ENCODE results near the gene TNRC18. TPM values are rescaled to one million over a fixed set of nuclear protein-coding genes. Genes with fewer than 3 reads are reported as not detected.

Gene TNRC18
- total RNA-seq, 4 donors from 2014 or later = 87.6 to 218 (median 124) TPM

DNA sequence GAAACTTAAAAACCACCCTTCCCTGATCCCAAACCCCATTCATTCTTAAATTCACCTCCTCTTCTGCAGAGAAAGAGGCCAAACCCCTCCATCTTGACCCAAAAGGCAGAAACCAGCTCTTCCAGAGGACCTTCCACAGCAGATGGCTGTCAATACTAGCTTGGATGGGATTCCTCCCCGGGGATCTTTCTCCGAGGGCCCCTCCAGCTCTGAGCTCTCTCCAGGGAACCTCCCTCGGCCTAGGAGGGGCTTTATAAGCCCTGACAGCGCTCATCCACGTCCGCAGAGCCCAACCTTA, 5.4 kb downstream of the TNRC18 start:
- Histone ChIP-seq H3K36me3 (peaks cover 0 to 12% of the 10 kb centered on the region in 2 donors), H3K27ac (peak overlapping the region; percentile 93 to 100 (median 100)), H3K4me3 (peak overlapping the region in 1 of 2 donors; percentile 98), H3K27me3 (no peaks in the 10 kb centered on the region), H3K4me1 (peaks cover 0 to 61% (median 13%) of the 10 kb centered on the region in 3 donors), H3K9me3 (no peaks in the 10 kb centered on the region)
- TF ChIP-seq POLR2AphosphoS5 (IDR thresholded peaks at IDR 0.05) (no peak), EP300 (IDR thresholded peaks at IDR 0.05) (no peak), POLR2A (IDR thresholded peaks at IDR 0.05) (no peak)
- TF ChIP-seq, protein P1, sequence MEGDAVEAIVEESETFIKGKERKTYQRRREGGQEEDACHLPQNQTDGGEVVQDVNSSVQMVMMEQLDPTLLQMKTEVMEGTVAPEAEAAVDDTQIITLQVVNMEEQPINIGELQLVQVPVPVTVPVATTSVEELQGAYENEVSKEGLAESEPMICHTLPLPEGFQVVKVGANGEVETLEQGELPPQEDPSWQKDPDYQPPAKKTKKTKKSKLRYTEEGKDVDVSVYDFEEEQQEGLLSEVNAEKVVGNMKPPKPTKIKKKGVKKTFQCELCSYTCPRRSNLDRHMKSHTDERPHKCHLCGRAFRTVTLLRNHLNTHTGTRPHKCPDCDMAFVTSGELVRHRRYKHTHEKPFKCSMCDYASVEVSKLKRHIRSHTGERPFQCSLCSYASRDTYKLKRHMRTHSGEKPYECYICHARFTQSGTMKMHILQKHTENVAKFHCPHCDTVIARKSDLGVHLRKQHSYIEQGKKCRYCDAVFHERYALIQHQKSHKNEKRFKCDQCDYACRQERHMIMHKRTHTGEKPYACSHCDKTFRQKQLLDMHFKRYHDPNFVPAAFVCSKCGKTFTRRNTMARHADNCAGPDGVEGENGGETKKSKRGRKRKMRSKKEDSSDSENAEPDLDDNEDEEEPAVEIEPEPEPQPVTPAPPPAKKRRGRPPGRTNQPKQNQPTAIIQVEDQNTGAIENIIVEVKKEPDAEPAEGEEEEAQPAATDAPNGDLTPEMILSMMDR (IDR thresholded peaks at IDR 0.05) = no peak
- WGBS, 2 donors (ENCODE audit: low coverage in 1 of 2) = 8% methylated on average over 6 of the region's 6 CpGs; no CpG with 5 or more reads in 1 of the 2 donors
- no peak for ATAC-seq

DNA sequence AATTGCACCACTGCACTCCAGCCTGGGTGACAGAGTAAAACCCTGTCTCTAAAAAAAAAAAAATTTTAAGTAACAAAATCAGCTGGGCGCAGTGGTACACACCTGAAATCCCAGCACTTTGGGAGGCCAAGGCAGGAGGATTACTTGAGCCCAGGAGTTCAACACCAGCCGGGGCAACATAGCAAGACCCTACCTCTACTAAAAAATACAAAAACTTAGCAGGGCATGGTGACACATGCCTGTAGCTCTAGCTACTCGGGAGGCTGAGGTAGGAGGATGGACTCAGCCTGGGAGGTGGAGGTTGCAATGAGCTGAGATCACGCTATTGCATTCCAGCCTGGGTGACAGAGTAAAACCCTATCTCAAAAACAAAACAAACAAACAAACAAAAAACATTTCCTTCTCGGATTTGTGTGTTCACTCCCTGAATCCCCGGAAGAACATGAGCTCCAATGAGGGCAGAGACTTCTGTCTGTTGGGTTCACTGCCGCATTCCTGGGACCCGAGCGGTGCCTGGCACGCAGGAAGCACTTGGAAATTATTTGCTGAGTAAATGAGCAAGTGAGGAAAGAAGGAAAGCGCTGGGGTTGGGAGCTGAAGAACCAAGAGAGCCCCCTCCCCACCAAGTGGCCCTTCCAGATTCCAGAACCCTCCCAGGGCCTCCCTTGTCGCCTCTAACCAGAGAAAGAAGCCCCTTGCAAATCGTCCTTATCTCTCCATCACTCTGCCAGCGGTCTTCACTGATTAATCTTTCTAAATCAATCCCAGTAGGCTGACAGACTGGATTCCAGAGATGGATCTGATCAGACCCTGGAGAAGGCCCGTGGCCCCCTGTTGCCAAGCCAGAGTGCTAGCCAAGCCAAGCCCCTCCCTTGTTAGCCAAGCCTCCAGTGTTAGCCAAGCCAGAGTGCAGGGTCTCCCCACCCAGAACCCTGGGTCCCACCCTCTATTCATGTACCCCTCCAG, 6.2 kb downstream of the TNRC18 start:
- H3K36me3 ChIP-seq = peaks cover 0 to 12% of the 10 kb centered on the region in 2 donors
- peaks cover 0 to 70% (median 13%) of the 10 kb centered on the region in 3 donors for H3K4me1 ChIP-seq
- H3K9me3 ChIP-seq = no peaks in the 10 kb centered on the region
- H3K4me3 ChIP-seq = peak overlapping the region in 1 of 2 donors; percentile 98
- no peaks in the 10 kb centered on the region for H3K27me3 ChIP-seq
- no peak for ATAC-seq
- peak overlapping the region; percentile 93 to 100 (median 100) for H3K27ac ChIP-seq
- TF ChIP-seq EP300 (IDR thresholded peaks at IDR 0.05) (no peak), POLR2AphosphoS5 (IDR thresholded peaks at IDR 0.05) (no peak), POLR2A (IDR thresholded peaks at IDR 0.05) (no peak)
- TF ChIP-seq, protein P1 (IDR thresholded peaks at IDR 0.05) = no peak
- 36 to 40% methylated on average over 4 to 14 of the region's 15 CpGs for WGBS, 2 donors (ENCODE audit: low coverage in 1 of 2)

DNA sequence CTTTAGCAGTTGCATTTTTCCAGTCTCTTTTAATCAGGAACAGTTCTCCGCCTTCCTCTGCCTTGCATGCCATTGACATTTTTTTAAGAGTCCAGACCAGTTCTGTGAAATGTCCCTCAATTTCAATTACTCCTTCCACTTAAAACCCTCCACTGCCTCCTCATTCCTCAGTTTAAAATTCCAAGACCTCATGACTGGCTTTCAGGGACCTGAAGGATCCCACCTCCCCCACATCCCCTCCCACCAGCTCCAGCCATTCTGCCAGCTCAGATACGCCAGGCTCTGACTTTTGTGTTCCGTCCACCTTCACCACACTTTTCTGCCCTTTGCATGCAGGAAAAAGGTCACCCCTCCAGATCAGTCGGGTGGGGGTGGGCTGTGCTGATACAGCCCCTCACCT, 8.7 kb downstream of the TNRC18 start:
- Histone ChIP-seq H3K27ac (peak overlapping the region in 3 of 4 donors; percentile 56 to 100 (median 100)), H3K4me1 (peaks cover 0 to 80% (median 13%) of the 10 kb centered on the region in 3 donors)
- 41 to 53% methylated on average over 4 of the region's 4 CpGs for WGBS, 2 donors (ENCODE audit: low coverage in 1 of 2)

DNA sequence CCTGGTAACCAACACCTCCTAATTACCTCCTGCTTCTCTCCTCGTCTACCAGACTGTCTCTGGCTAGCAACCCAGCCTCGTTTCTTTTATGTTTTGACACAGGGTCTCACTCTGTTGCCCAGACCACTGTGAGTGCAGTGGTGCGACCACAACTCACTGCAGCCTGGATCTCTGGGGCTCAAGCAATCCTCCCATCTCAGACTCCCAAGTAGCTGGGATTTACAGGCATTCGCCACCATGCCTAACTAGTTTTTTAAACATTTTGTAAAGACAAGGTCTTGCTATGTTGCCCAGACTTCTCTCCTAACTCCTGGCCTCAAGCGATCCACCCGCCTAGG, 10.2 kb downstream of the TNRC18 start:
- Histone ChIP-seq H3K9me3 (no peaks in the 10 kb centered on the region), H3K27ac (peak overlapping the region in 3 of 4 donors; percentile 76 to 100 (median 100)), H3K4me3 (no peak overlapping the region), H3K4me1 (peaks cover 0 to 80% (median 15%) of the 10 kb centered on the region in 3 donors), H3K36me3 (peaks cover 0 to 12% of the 10 kb centered on the region in 2 donors), H3K27me3 (no peaks in the 10 kb centered on the region)
- ATAC-seq = no peak
- WGBS, 2 donors (ENCODE audit: low coverage in 1 of 2) = 51 to 61% methylated on average over 4 to 6 of the region's 6 CpGs
- TF ChIP-seq, protein P1 (IDR thresholded peaks at IDR 0.05) = no peak
- TF ChIP-seq POLR2A (IDR thresholded peaks at IDR 0.05) = no peak
- TF ChIP-seq EP300 (IDR thresholded peaks at IDR 0.05) = no peak
- no peak for TF ChIP-seq POLR2AphosphoS5 (IDR thresholded peaks at IDR 0.05)

More for the DNA sequence above, 8.7 kb downstream of the TNRC18 start:
- no peak for TF ChIP-seq POLR2AphosphoS5 (IDR thresholded peaks at IDR 0.05)
- TF ChIP-seq, protein P1 (IDR thresholded peaks at IDR 0.05) = no peak
- TF ChIP-seq EP300 (IDR thresholded peaks at IDR 0.05) = no peak
- no peak for TF ChIP-seq POLR2A (IDR thresholded peaks at IDR 0.05)
- no peaks in the 10 kb centered on the region for H3K27me3 ChIP-seq
- ATAC-seq = no peak
- H3K36me3 ChIP-seq = peaks cover 0 to 12% of the 10 kb centered on the region in 2 donors
- no peak overlapping the region for H3K4me3 ChIP-seq
- no peaks in the 10 kb centered on the region for H3K9me3 ChIP-seq
